ENCODE measurements around the gene BRIX1.

BRIX1 gene

DNA sequence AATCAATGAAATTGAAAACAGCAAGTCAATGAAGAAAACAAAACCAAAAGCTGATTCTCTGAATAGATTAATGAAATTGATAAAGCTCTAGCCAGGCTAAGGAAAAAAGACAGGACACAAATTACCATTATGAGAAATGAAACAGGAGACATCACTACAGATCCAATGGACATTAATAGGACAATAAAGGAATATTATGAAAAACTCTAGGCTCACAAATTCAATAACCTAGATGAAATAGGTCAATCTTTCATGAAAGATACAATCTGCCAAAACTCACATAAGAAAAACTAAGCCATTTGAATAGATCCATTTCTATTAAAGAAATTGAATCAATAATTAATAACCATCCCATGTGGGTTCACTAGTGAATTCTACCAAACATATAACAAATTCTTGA, 39.2 kb upstream of the BRIX1 start:
- no peak for DNase-seq (ENCODE audit: low read depth)
- H3K4me3 ChIP-seq (ENCODE audit: low read length) = no peak overlapping the region
- TF ChIP-seq CTCF (IDR thresholded peaks at IDR 0.05; ENCODE audit: insufficient read depth, low read depth, low read length, missing control alignments) = no peak

GRCh38 chr5:34881246-34881645, 34.3 kb upstream of the BRIX1 start:
- H3K4me3 ChIP-seq (ENCODE audit: low read length) = no peak overlapping the region
- TF ChIP-seq CTCF (IDR thresholded peaks at IDR 0.05; ENCODE audit: insufficient read depth, low read depth, low read length, missing control alignments) = no peak
- DNase-seq (ENCODE audit: low read depth) = no peak

DNA sequence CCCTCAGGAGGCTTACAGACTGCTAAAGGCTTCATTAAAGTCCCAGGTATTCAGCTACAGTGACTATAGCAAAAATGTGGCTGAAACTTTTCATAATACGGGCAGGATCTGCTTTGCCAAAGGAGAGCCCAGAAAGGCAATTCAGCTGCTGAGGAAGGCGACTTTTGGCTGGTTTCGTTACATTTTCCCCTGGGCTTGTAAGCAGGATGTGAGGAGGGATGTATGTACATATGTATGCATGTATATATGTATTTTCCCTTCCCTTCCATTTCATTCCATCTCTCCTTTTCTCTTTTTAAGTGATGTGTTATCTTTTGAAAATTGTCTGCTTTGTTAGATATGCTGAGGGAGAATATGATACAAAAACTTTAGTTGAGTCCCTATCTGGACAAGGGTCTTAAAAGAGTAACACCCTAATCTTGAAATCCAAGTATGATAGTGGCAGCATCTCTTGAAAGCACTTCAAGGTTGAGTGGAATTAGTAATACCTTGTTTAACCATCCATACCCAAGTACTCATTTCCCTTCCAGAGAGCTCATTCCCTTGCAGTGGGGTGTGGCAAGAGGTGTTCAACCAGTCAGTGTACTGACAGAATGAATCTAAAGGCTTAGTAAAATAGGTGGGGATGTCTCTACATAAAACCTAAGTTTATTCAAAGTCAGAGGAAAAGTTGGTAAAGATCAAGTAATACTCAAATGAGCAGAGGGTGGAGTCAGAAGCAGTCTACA, 29.0 kb upstream of the BRIX1 start:
- peak; percentile 50 for DNase-seq (ENCODE audit: low read depth)
- TF ChIP-seq CTCF (IDR thresholded peaks at IDR 0.05; ENCODE audit: insufficient read depth, low read depth, low read length, missing control alignments) = no peak

DNA sequence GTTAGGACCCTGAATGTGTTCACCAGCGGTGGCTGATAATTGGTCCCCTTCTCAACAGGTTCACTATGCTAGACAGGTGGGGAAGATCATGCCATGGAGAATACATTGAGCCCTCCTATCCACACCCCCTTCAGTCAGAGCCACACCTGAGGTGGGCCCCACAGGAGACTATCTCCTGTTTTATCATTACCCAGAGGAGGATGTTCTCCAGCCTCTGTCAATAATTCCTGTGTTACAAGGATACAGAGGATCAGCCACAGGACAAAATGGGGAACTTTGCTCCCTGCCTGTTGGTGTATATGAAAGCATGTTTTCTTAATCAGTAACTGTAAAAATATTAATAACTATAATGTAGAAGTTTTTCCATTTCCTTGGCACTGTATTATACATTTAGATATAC, 26.1 kb upstream of the BRIX1 start:
- TF ChIP-seq CTCF (IDR thresholded peaks at IDR 0.05; ENCODE audit: insufficient read depth, low read depth, low read length, missing control alignments) = no peak
- no peak overlapping the region for H3K4me3 ChIP-seq (ENCODE audit: low read length)
- DNase-seq (ENCODE audit: low read depth) = no peak

More for the DNA sequence above, 29.0 kb upstream of the BRIX1 start:
- H3K4me3 ChIP-seq (ENCODE audit: low read length) = no peak overlapping the region

- no peak for DNase-seq (ENCODE audit: low read depth)
- TF ChIP-seq CTCF (IDR thresholded peaks at IDR 0.05; ENCODE audit: insufficient read depth, low read depth, low read length, missing control alignments) = no peak
- no peak overlapping the region for H3K4me3 ChIP-seq (ENCODE audit: low read length)
Measured at GRCh38 chr5:34891981-34892380, 23.5 kb upstream of the BRIX1 start.

- no peak for DNase-seq (ENCODE audit: low read depth)
- TF ChIP-seq CTCF (IDR thresholded peaks at IDR 0.05; ENCODE audit: insufficient read depth, low read depth, low read length, missing control alignments) = no peak
- H3K4me3 ChIP-seq (ENCODE audit: low read length) = no peak overlapping the region
Measured at GRCh38 chr5:34892414-34892813, 23.1 kb upstream of the BRIX1 start.

GRCh38 chr5:34894716-34895115, 20.8 kb upstream of the BRIX1 start:
- no peak for TF ChIP-seq CTCF (IDR thresholded peaks at IDR 0.05; ENCODE audit: insufficient read depth, low read depth, low read length, missing control alignments)
- no peak for DNase-seq (ENCODE audit: low read depth)
- H3K4me3 ChIP-seq (ENCODE audit: low read length) = no peak overlapping the region

All from epithelial cell of esophagus (primary cell).